GM19099 (cell line): ENCODE data around the gene PICK1.

Source experiments
- POLR2A ChIP-seq: IDR thresholded peaks from 3 replicates; pipeline ENCODE4 v1.6.1; 2011; ENCODE audit warnings: low read depth; ENCODE audit not compliant: insufficient read length; ENCODE audit errors: extremely low read depth

Gene PICK1

DNA sequence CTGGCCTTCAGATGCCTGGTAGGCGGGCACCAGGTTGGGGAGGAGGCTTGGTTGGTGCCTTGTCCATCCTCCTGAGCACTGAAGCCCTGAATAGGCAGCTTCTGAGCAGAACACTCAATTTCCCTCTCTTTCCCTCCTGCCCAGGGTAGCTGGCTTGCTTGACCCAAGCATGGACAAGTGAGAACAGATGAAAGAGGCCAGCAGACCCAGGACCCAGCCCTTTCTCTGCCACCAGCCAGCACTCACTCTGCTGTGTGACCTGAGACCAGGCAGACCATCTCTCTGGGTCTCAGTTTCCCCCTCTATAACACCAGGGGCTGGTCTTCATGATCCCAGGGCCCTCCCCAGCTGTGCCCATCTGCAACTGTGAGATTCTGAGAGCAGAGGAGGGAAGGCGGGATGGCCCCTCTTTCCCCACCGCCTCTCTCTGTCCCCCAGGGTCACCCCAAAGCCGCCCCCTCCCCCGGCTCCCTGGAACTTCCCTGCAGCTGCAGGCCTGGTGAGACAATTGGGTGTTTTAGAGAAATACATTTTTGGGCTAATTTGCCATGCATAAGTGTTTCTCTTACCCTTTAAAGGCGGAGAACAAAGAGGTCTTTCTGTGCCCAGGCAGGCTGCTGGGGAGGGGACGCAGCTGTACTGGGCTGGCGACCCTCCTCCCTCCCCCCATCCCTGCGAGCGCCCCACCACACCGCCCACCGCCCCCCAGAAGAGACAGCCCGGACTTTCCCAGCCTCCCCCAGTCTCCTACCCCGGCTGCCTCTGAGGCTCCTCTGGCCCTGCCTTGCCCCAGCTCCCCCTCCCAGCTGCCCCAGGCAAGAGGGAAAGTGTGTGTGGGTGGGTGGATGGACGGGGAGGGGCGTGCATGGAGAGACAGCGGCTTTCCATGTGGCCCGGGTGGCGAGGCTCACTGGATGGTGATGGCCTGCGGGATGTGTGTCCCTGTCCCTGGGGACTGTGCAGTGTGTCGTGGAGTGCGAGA is 30.8 kb upstream of the PICK1 start:
- no peak for TF ChIP-seq POLR2A

DNA sequence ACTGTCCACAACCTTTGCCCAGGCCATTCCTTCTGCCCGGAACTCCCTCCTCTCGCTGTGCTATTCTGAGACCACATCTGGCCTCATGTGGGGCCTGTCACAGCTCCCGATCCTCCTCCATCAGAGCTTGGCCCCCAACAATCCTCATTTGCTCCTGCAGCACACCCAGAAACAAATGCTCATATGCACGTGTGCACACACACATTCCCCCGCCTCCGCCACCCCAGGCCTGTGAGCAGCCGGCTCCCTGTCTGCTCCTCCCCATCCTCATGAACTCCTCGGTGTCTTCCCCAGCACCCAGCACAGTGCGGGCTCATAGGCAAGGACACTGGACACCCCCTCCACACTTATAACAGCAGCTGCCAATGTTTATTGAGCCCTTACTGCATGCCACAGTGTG is 29.7 kb upstream of the PICK1 start:
- TF ChIP-seq POLR2A = no peak

DNA sequence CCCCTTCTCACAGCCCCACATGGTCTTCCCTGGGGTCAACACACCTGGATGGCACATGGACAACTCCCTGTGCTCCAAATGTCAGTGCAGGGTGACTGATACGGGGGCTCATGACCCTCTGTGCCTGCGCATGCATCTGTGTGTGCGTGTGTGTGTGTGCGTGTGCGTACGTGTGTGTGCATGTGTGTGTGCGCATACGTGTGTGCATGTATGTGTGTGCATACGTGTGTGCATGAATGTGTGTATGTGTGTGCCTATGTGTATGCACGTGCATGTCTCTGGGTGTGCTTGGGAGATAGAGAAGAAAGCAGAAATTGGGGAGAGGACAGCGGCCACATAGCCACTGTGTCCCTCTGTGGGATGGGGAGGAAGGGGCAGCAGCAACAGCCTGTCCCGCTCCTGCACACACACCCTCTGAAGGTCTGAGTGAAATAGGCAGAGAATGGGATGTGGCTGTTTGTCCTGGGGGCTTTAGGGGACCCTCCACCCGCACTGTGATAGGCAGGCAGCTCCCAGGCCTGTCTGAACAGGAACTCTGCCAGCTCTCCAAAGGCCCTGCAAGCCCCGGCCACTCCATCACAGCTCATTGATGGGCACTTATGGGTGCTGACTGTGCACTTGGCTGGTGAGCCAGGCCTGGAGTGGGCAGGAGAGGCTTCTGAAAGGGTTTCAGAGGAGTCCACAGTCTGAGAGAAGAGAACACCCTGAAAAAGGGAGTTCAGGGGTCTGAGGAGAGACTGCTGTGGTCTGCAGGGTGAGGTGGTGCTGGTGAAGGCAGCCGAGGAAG is 28.7 kb upstream of the PICK1 start:
- no peak for TF ChIP-seq POLR2A

DNA sequence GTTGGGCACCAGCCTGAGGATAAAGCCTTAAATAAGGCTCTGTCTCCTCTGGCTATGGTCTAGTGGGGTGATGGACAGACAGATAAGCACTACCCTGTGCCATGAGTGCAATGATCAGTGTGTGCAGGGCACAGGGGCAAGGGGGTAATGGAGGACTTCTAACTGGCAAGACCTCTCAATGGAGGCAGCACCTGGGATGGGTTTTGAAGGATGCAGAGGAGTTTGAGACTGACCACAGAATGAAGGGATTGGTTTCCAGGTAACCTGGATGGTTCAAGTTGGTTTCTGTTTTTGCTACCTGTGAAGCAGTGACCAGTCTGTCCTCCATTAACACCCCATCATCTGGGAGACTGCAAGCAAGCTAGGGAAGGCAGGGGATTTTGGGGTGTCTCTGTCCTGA is 27.8 kb upstream of the PICK1 start:
- no peak for TF ChIP-seq POLR2A

DNA sequence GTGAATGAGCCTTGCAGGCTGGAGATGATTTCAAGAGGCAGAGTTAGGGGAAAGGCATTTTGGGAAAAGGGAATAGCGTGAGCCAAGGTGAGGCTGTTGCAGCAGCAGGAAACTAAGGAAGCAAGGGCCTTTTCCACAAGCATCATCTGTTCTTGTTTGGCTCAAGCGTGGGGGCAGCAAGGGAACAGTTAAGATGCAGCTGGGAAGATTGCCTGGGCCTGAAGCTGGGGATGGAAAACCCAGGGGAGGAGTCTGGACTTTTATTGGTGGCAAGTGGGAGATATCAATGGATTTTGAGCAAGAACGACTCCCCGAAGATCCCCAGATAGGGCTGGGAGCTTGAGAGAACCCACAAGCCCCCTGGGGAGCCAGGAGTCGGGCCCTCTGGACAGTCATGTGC is 27.3 kb upstream of the PICK1 start:
- TF ChIP-seq POLR2A = no peak

DNA sequence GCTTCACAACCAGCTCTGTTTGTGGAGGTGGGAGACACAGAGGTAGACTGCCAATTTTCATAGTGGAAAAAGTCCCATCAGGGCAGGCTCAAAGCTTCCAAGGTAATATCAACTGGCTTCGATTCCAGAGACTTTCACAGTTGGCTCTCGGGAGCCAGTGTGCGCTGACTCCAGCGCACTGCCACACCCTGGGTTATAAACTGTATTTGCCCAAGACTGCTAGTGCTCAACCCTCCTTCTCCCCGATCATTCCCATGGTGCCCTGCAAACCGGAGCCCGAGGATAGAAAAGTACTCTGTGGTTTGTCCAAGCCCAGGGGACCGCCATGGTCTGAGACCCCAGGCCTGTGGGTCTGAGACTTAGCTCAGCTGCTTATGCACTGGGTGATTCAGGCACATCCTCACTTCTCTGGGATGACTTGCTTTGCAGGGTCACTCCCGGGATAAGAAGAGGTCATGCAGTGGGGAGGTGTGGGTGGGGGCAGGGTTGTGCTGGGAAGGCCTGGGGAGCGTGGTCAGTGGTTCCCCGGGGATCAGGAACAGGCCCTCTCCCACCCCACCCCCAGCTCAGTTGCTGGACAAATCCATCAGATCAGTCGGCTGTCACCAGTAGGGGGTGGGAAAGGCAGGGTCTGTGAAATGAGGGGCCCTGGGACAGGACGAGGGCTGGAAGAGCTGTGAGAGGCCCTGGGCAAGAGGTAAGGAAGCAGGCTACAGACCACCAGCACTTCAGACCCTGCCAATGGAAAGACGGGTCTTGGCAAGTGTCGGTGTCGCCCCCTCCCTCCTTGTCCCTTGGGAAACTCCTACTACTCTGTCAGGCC is 26.7 kb upstream of the PICK1 start:
- no peak for TF ChIP-seq POLR2A

DNA sequence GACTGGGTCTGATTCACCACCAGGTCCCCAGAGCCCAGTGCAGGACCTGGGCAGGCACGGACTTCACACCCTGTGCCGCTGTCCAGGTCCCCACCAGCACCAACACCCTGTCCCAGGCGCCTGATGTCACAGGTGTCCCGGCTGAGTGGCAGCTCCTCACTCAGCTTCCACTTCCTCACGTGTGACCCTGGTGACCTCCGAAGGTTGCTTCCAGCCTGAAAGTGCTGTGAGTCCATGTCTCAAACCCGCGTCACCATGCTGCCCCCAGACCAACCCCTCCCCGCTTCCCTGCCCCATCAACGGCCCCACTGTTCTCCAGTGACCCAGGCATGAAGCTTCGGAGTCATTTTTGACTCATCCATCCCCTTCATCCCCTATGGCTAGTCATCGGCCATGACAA is 25.7 kb upstream of the PICK1 start:
- TF ChIP-seq POLR2A = no peak

DNA sequence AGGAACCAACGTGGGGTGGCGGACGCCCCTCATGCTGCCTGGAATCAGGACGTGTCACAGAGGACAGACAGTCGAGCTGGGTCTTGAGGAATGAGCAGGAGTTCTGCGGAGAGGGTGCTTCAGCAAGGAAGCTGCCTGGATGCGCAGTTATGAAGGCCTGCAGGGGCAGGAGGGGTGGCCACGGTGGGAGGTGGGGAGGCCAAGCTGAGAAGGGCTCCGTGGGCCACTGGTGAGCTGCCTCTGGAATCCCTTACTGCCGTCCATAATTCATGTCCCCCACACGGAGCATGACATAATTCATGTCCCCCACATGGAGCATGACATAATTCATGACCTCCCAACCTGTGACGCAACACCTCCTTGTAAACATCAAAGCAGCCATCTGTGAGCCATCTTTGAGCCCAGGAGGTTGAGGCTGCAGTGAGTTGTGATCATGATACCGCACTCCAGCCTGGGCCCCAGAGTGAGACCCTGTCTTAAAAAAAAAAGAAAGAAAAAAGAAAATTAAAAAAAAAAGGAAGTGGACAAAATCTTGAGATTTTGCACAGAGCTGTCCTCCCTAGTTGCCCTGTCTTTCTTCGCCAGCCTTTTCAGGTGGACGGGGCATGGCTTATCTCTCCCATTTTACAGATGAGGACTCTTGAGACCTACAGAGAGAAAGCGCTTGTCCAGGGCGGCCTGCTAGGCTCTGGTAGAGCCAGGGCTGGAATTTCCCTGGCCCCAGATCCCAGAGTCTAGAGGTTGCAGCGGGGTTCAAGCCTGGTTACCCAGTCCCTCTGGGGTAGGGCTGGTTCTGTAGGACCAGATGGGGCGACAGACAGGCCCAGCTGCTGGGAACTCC is 24.3 kb upstream of the PICK1 start:
- no peak for TF ChIP-seq POLR2A

DNA sequence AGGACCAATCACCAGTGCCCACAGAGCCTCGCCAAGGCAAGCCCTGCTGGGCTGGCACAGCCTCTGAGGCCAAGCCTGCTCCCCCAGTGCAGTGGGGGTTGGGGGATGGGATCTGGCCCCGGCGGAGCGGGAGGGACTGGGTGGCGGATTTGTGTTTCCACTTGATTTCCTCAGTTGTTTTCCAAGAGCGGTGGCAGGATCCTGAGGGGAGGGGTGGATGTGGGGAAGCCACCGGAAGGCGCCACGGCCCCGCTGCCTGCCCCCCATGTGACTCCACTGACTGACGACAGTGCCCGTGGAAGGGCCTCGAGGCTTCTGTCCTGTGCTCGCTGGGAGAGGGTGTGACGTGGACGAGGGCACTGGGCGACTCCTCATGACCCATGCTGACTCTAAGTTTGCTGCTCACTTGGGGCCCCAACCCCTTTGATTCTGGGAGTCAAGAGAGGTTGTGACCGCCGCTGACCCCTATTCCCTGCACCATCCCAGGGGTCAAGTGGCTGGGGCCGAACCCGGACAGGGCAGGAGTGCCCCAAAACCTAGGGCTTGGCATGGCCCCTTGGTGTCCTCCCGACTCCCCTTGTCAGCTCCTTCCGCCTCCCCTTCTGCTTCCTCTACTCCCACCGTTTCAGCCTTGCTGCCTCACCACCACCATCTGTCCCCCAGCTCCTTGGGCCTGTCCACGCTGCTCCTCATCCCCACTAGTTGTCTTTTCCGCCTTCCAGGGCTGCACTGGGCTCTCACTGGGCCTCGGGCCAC is 23.5 kb upstream of the PICK1 start:
- no peak for TF ChIP-seq POLR2A

DNA sequence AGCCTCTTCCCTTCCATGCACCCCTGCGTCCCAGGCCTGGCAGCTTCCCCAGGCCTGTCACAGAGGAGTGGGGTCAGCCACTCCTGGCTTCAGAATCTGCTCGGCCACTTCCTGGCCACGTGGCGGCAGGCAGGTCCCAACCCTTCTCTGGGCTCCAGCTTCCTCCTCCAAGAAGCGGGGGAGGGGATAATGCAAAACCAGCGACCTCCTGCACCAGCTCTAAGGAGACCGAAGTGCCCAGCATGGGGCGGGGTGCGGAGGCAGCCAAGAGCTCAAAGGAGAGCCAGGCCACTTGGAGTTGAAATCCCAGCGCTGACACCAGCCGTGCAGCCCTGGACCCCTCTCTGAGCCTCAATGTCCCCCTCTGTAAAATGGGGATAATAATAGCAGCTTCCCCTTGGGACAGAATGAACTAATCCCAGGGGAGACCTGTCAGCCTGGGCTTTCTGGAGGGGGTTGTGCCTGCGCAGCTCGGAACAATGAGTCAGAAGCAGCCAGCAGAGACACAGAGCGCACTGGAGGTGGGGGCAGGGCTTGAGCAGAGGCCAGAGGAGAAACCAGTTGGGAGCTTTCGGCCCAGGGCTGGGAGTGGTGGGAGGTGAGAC is 22.8 kb upstream of the PICK1 start:
- TF ChIP-seq POLR2A = no peak

DNA sequence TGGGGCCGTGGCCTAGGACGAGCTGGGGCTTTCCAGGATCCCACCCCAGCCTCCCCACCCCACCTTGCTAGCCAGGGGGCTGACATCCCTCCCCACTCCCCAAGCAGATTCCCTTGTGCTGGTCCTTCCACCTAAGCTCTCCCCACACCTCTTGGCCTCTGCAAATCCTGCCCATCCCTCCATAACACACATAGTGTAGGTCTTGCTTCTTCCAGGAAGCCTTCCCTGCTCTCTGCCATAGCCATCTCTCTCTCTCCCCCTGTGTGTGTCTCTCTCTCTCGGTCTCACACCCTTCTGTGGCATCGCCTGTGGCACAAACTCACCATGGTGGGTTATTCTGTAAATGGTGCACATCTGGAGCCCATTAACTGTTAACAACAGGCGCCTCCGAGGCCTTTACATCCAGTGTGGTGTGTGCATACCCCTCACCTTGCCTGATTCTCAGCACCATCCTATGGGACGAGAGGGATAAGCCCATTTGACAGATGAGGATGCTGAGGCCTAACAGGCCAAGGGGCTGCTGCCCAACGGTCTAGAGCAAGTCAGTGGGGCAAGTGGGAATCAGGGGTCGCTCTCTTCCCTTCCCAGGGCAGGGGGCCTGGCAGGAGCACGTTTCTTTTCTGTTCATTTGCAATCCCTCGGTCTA is 22.2 kb upstream of the PICK1 start:
- TF ChIP-seq POLR2A = no peak

DNA sequence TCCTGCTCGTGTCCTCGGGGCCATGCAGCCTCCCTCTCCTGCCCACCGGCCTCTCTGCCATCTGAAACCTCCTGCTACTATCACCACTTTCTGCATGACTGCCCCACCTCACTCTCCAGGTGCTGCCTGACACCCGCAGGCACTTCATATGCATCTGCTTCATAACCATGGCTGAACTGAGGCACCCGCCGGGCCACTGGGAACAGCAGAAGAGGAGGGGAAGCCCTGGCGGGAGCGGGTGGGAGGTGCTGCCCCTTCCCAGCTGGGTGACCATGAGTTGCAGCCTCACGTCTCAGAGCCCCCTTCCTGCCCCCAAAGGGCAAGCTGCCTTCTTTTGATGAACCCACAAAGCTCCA is 21.7 kb upstream of the PICK1 start:
- TF ChIP-seq POLR2A = no peak

DNA sequence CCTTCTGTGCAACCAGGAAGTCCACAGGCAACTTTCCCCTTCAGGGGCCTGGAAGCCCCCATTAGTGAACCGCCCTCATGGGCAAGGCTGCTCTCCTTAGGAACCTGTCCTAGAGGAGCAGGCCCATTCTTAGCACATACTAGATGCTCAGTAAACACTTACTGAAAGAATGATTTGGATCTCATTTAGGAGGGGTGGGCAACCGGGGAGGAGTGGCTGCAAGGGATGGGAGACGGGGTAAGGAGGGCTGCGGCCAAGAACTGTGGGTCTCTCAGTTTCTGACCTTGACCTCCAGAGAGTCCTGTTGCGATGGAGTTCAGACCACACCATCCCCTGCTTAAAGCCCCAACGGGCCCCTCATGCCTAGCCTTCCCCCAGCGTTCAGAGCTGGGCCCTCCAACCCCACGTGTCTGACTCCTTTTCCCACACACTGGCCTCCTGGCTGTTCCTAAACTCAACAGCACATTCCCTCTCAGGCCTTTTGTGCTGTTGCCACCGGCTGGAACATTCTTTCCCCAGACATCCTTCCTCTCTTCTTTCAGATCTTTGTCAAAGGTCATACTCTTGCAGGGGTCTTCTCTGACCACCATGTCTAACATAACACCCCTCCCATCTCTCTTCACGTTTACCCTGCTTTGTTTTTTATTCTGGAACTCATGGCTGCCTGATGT is 20.7 kb upstream of the PICK1 start:
- TF ChIP-seq POLR2A = no peak

DNA sequence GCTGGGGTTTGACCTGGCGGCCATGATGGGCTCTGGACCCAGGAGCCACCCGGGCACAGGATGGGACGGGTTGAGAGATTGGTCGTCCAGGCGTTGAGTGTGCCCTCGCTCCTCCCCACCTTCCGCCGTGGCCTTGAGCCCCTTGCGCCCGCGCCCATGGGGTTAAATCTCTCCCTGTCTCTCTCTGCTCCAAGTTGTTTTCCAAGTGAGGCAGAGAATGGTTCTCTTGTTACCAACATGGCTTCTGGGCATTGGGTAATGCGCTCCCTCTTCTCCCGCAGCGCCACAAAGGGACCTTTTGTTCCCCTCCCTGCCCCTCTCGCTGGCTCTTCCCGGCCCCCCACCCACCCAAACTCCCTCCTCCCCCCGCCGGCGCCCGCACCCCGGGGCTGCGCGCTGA is 18.8 kb upstream of the PICK1 start:
- no peak for TF ChIP-seq POLR2A
